Right lobe of liver (tissue), 6 donors: ENCODE measurements around the gene C3orf80. TPM values are rescaled to one million over a fixed set of nuclear protein-coding genes. Genes with fewer than 3 reads are reported as not detected.
"Not testable (repeated sequence)": the region's sequence is repeated elsewhere in the genome, so short reads cannot be mapped to it uniquely, and the experiment has no call there.

Experiments used
- ATAC-seq, 4 donors: fragments of 200-7000 bp; cut with Tn5 transposase; one replicate each; pipeline ENCODE4 v1.9.1; 2020; ENCODE audit warnings: mild to moderate bottlenecking in 4 of 4, moderate library complexity in 4 of 4
- DNase-seq, 3 donors: peaks; one replicate each; pipeline ENCODE4 v3.0.0-alpha.2; 2020
- H3K27ac ChIP-seq, 3 donors: fragments of 200-600 bp; one replicate each; pipeline ENCODE4 v1.8.0; 2022
- H3K27me3 ChIP-seq, 2 donors: fragments of 200-600 bp; one replicate each; pipeline ENCODE4 v1.8.0; 2022
- H3K36me3 ChIP-seq, 4 donors: fragments of 200-600 bp; sonication (generic) in 1 of 4; one replicate each; pipeline versions ENCODE4 v1.5.1 to v1.8.0; 2017 to 2022; ENCODE audit warnings: control low read depth in 1 of 4
- H3K4me1 ChIP-seq, 4 donors: fragments of 200-600 bp; sonication (generic) in 1 of 4; one replicate each; pipeline versions ENCODE4 v1.5.1 to v1.8.0; 2017 to 2022; ENCODE audit warnings: control low read depth in 1 of 4
- H3K4me3 ChIP-seq, 3 donors: fragments of 200-600 bp; one replicate each; pipeline ENCODE4 v1.8.0; 2022
- H3K9me3 ChIP-seq, 4 donors: fragments of 200-600 bp; sonication (generic) in 1 of 4; one replicate each; pipeline versions ENCODE4 v1.5.1 to v1.8.0; 2017 to 2022; ENCODE audit warnings: control low read depth in 1 of 4
- POLR2A ChIP-seq: fragments of 450-650 bp; IDR thresholded peaks from one replicate; pipeline ENCODE4 v1.6.1; 2017; ENCODE audit warnings: antibody characterized with exemption, mild to moderate bottlenecking
- WGBS: methylation state at CpG from one replicate; pipeline ENCODE4 v1.1.6; 2018; ENCODE audit warnings: low coverage, low lambda C conversion rate; ENCODE audit not compliant: insufficient coverage; ENCODE audit errors: missing lambda C conversion rate; 5-methylcytosine and 5-hydroxymethylcytosine counted together
- intact Hi-C, 2 donors: fragments of 100-400 bp; cut with DNase I; formaldehyde crosslinking; loops; one replicate each; pipeline versions ENCODE4 v1.11.2 to v1.14.1; 2022
- total RNA-seq, 6 experiments: library from RNA; depleted of rRNA in 2 of 6; stranded (reverse); fragments of >200 nt in 2 of 6; fragmentation: NEBNext Ultra II Directional in 3 of 6; extraction: Animal tissue kit (Norgen Biotek cat#: 25700) in 3 of 6; gene quantifications; one replicate each; pipeline versions ENCODE4 v1.1.0 to v1.2.4, GENCODE V29; 2016 to 2023
- TF ChIP-seq, protein P1 (sequence below), 4 donors: fragments of 200-600 bp in 3 of 4; fragments of 450-650 bp in 1 of 4; IDR thresholded peaks; one replicate each; pipeline versions ENCODE4 v1.5.1 to v1.8.0; 2016 to 2022; ENCODE audit warnings: antibody characterized with exemption in 4 of 4, mild to moderate bottlenecking in 2 of 4
- donor health status: DM: no; HTN: yes; CAD: no.
- donor health status: DM: no; HTN: no; CAD: no.
- donor health status: DM: no; HTN: no; CAD: no.
- donor health status: DM: no; HTN: yes; CAD: no.
- donor health status: DM: no; HTN: yes; CAD: no.

C3orf80 gene
- total RNA-seq, 6 experiments from 2014 or later: 0.07 to 1.2 (median 0.88) TPM; not detected in 1

DNA sequence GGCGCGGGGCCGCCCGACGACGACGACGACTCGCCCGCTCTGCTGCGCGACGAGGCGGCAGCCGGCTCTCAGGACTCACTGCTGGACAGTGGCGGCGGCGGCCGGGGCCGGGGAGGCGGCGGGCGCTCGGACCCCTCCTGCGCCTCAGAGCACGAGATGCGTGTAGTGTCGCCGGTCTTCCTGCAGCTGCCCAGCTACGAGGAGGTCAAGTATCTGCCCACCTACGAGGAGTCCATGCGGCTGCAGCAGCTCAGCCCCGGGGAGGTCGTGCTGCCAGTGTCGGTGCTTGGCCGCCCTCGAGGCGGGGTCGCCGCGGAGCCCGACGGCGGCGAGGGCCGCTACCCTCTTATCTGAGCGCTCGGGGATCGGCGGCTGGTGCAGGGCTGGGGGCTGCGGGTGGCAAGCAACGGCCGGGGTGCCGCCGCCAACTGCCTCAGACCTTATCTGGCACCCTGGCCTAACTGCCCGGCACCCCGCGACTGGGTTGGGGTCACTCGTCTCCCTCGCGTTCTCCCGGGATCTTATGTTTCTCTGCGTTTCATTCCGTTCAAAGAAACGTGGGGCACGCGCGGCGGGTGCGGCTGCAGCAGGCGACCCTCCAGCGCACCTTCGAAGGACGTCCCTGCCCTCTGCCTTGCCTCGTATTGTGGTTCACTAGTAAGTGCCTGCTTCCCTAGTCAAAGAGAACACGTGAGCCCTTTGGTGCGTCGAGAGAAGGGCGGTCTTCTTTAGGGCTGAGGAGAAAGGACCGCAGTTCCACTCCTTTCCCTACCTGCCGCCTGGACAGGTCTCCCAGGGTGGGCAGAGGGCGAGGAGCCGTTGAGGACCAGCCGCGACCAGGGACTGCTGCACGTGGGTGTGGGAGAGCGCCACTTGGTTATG is 1.0 kb downstream of the C3orf80 start:
- no peak for DNase-seq
- no peak overlapping the region for H3K27ac ChIP-seq
- no peaks in the 10 kb centered on the region for H3K9me3 ChIP-seq
- intact Hi-C loops: no loop called here
- peak overlapping the region; percentile 49 to 63 (median 58) for H3K4me3 ChIP-seq
- TF ChIP-seq POLR2A: no peak
- TF ChIP-seq, protein P1, sequence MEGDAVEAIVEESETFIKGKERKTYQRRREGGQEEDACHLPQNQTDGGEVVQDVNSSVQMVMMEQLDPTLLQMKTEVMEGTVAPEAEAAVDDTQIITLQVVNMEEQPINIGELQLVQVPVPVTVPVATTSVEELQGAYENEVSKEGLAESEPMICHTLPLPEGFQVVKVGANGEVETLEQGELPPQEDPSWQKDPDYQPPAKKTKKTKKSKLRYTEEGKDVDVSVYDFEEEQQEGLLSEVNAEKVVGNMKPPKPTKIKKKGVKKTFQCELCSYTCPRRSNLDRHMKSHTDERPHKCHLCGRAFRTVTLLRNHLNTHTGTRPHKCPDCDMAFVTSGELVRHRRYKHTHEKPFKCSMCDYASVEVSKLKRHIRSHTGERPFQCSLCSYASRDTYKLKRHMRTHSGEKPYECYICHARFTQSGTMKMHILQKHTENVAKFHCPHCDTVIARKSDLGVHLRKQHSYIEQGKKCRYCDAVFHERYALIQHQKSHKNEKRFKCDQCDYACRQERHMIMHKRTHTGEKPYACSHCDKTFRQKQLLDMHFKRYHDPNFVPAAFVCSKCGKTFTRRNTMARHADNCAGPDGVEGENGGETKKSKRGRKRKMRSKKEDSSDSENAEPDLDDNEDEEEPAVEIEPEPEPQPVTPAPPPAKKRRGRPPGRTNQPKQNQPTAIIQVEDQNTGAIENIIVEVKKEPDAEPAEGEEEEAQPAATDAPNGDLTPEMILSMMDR (IDR thresholded peaks at IDR 0.05): no peak
- peaks cover 0 to 17% (median 2%) of the 10 kb centered on the region in 4 donors for H3K4me1 ChIP-seq
- peaks cover 0 to 5% of the 10 kb centered on the region in 2 donors for H3K27me3 ChIP-seq
- WGBS: 4% methylated on average over 19 of the region's 87 CpGs
- no peaks in the 10 kb centered on the region for H3K36me3 ChIP-seq
- ATAC-seq: peak in 3 of 4 donors; percentile 20 to 42 (median 30)

DNA sequence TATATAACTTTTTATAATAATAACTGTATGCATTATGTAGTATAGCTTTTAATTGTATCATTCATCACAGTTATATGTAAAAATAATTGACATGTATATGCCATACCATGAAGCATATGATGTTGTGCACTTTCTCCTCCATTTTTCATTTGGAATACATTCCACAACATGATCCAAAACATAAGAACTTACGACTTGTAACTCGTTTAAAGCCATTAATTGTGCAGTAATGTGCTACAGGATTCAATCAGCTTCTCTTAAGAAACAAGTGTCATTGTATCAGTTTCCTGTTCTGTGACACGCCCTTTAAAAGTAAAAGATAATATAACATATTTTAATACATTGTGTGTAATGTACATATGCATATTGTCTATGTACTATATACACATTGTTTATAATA is 2.2 kb downstream of the C3orf80 start:
- intact Hi-C loops: no loop called here
- DNase-seq (no peak), ATAC-seq (no peak)
- 51% methylated on average over 3 of the region's 3 CpGs for WGBS
- no peak overlapping the region for H3K4me3 ChIP-seq
- H3K4me1 ChIP-seq: peaks cover 0 to 17% (median 2%) of the 10 kb centered on the region in 4 donors
- no peak for TF ChIP-seq POLR2A
- TF ChIP-seq, protein P1 (IDR thresholded peaks at IDR 0.05): no peak
- peaks cover 0 to 8% of the 10 kb centered on the region in 2 donors for H3K27me3 ChIP-seq
- no peak overlapping the region for H3K27ac ChIP-seq
- H3K9me3 ChIP-seq: no peaks in the 10 kb centered on the region
- no peaks in the 10 kb centered on the region for H3K36me3 ChIP-seq

- no peak overlapping the region for H3K4me3 ChIP-seq
- no peaks in the 10 kb centered on the region for H3K4me1 ChIP-seq
- H3K27ac ChIP-seq: no peak overlapping the region
- DNase-seq: no peak
- WGBS: 36% methylated on average over 3 of the region's 3 CpGs
- peaks cover 0 to 5% of the 10 kb centered on the region in 2 donors for H3K27me3 ChIP-seq
- H3K36me3 ChIP-seq: no peaks in the 10 kb centered on the region
- TF ChIP-seq POLR2A: no peak
- TF ChIP-seq, protein P1 (IDR thresholded peaks at IDR 0.05): no peak
- ATAC-seq: no peak
- intact Hi-C loops: no loop called here
- H3K9me3 ChIP-seq: no peaks in the 10 kb centered on the region
These were observed 6.8 kb downstream of the C3orf80 start for GRCh38 chr3:160232014-160232413.

GRCh38 chr3:160240719-160241118 is 15.5 kb downstream of the C3orf80 start:
- H3K9me3 ChIP-seq, ATAC-seq, DNase-seq, H3K27me3 ChIP-seq, H3K4me3 ChIP-seq, intact Hi-C loops, H3K27ac ChIP-seq, H3K36me3 ChIP-seq, H3K4me1 ChIP-seq: not testable (repeated sequence)
- WGBS: 85% methylated on average over 6 of the region's 6 CpGs

DNA sequence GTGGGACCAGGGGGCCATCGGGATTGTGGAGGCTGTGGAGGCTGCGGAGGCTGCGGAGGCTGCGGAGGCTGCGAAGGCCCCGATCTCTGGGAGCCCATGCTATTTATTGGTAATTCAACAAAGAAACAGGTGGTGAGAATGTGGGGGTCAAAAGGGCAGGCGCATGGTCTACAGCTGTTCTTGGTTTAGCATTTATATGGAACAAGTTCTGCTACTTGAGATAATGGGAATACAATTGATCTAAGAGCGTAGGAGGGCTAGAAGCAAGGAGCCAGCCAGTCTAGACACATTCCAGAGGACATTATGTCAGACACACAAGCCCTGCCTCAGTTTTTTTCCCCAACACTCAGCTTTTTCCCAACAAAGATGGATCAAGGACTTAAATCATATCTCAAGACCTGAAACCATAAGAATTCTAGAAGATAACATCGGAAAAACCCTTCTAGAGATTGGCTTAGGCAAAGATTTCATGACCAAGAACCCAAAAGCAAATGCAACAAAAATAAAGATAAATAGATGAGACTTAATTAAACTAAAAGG is 20.1 kb downstream of the C3orf80 start:
- ATAC-seq: no peak
- Histone ChIP-seq H3K27ac (no peak overlapping the region), H3K36me3 (no peaks in the 10 kb centered on the region), H3K4me3 (no peak overlapping the region), H3K9me3 (no peaks in the 10 kb centered on the region), H3K4me1 (no peaks in the 10 kb centered on the region), H3K27me3 (no peaks in the 10 kb centered on the region)
- intact Hi-C loops: no loop called here
- no peak for DNase-seq
- WGBS: 92% methylated on average over 9 of the region's 9 CpGs
- no peak for TF ChIP-seq POLR2A
- TF ChIP-seq, protein P1 (IDR thresholded peaks at IDR 0.05): no peak
